GM23338 (cell line): ENCODE measurements around the gene PKNOX2. TPM values are rescaled to one million over a fixed set of nuclear protein-coding genes. Genes with fewer than 3 reads are reported as not detected.

Source experiments
- ATAC-seq: fragments of 200-7000 bp; cut with Tn5 transposase; 3 replicates; pipeline ENCODE4 v1.9.1; 2020
- DNase-seq: peaks from one replicate; pipeline ENCODE4 v3.0.0-alpha.2; 2015; ENCODE audit warnings: low spot score
- H2AFZ ChIP-seq: fragments of 200-600 bp; sonication (generic); 2 replicates; pipeline ENCODE4 v1.8.0; 2016; ENCODE audit warnings: antibody characterized with exemption, mild to moderate bottlenecking, moderate library complexity
- H3F3A ChIP-seq: fragments of 200-600 bp; sonication (generic); replicated peaks from 2 replicates; pipeline ENCODE4 v1.8.0; 2017; ENCODE audit warnings: antibody characterized with exemption, mixed run types, low read depth
- H3K27ac ChIP-seq: fragments of 200-600 bp; sonication (generic); 2 replicates; pipeline ENCODE4 v1.6.1; 2016; ENCODE audit warnings: low read depth
- H3K27me3 ChIP-seq: fragments of 200-600 bp; sonication (generic); 2 replicates; pipeline ENCODE4 v1.8.0; 2016; ENCODE audit warnings: mild to moderate bottlenecking, mixed run types, moderate library complexity; ENCODE audit not compliant: insufficient read depth
- H3K36me3 ChIP-seq: fragments of 200-600 bp; sonication (generic); 2 replicates; pipeline ENCODE4 v1.8.0; 2016; ENCODE audit warnings: mild to moderate bottlenecking; ENCODE audit not compliant: insufficient read depth
- H3K4me1 ChIP-seq: fragments of 200-600 bp; sonication (generic); 2 replicates; pipeline ENCODE4 v1.8.0; 2016; ENCODE audit warnings: mild to moderate bottlenecking, moderate library complexity; ENCODE audit not compliant: insufficient read depth
- H3K4me2 ChIP-seq: fragments of 200-600 bp; sonication (generic); 2 replicates; pipeline ENCODE4 v1.7.1; 2017; ENCODE audit warnings: mixed run types
- H3K4me3 ChIP-seq: fragments of 200-600 bp; sonication (generic); 2 replicates; pipeline ENCODE4 v1.6.1; 2016; ENCODE audit warnings: mixed run types
- H3K79me2 ChIP-seq: fragments of 200-600 bp; sonication (generic); replicated peaks from 2 replicates; pipeline ENCODE4 v1.8.0; 2017; ENCODE audit warnings: mild to moderate bottlenecking; ENCODE audit not compliant: insufficient read depth
- H3K9me2 ChIP-seq: fragments of 200-600 bp; sonication (generic); 2 replicates; pipeline ENCODE4 v1.8.0; 2017; ENCODE audit not compliant: insufficient read depth
- H4K20me1 ChIP-seq: fragments of 200-600 bp; sonication (generic); replicated peaks from 2 replicates; pipeline ENCODE4 v1.8.0; 2017; ENCODE audit warnings: mild to moderate bottlenecking; ENCODE audit not compliant: insufficient read depth
- H3K27ac Mint-ChIP-seq: 2 replicates; pipeline ENCODE4 v1.8.0; 2020; ENCODE audit warnings: inconsistent platforms, mild to moderate bottlenecking, moderate library complexity, mixed read lengths
- H3K27me3 Mint-ChIP-seq: 3 replicates; pipeline ENCODE4 v1.8.0; 2022; ENCODE audit warnings: low read depth, mild to moderate bottlenecking, moderate library complexity, mixed read lengths, inconsistent platforms; ENCODE audit not compliant: insufficient read depth, poor library complexity
- H3K36me3 Mint-ChIP-seq: 3 replicates; pipeline ENCODE4 v1.8.0; 2021; ENCODE audit warnings: low read depth, mild to moderate bottlenecking, inconsistent platforms, moderate library complexity, mixed read lengths
- H3K4me1 Mint-ChIP-seq: 3 replicates; pipeline ENCODE4 v1.8.0; 2020; ENCODE audit warnings: mild to moderate bottlenecking, inconsistent platforms, mixed read lengths
- H3K4me3 Mint-ChIP-seq: 3 replicates; pipeline ENCODE4 v1.8.0; 2021; ENCODE audit warnings: moderate library complexity, mild to moderate bottlenecking, inconsistent platforms, mixed read lengths
- H3K9me3 Mint-ChIP-seq: 3 replicates; pipeline ENCODE4 v1.8.0; 2020; ENCODE audit warnings: moderate library complexity, mild to moderate bottlenecking, inconsistent platforms, mixed read lengths
- CREB1 ChIP-seq: fragments of 250-450 bp; sonication (Bioruptor Pico); IDR thresholded peaks from 2 replicates; pipeline ENCODE4 v1.5.0; 2020; ENCODE audit warnings: low read depth, mild to moderate bottlenecking, moderate library complexity
- CTCF ChIP-seq, 2 experiments: fragments of 200-600 bp in 1 of 2; sonication (generic) in 1 of 2; conservative IDR thresholded peaks; 2 replicates each; pipeline versions ENCODE4 v1.5.1 to v1.6.1; 2016 to 2017; ENCODE audit warnings: antibody characterized with exemption in 2 of 2, low read depth in 2 of 2, mild to moderate bottlenecking in 2 of 2, moderate library complexity in 1 of 2
- ETS1 ChIP-seq: IDR thresholded peaks from 2 replicates; pipeline ENCODE4 v1.6.1; 2016; ENCODE audit warnings: antibody characterized with exemption
- EZH2 ChIP-seq: fragments of 200-600 bp; sonication (generic); IDR thresholded peaks from one replicate; pipeline ENCODE4 v1.8.0; 2017; ENCODE audit warnings: antibody characterized with exemption, mild to moderate bottlenecking, low read depth; ENCODE audit not compliant: unreplicated experiment
- EZH2phosphoT487 ChIP-seq: fragments of 200-600 bp; sonication (generic); IDR thresholded peaks from one replicate; pipeline ENCODE4 v1.8.1; 2018; ENCODE audit warnings: antibody characterized with exemption; ENCODE audit not compliant: unreplicated experiment
- JUNB ChIP-seq: IDR thresholded peaks from one replicate; pipeline ENCODE4 v1.6.1; 2016; ENCODE audit warnings: antibody characterized with exemption; ENCODE audit not compliant: unreplicated experiment
- NANOG ChIP-seq: IDR thresholded peaks from 2 replicates; pipeline ENCODE4 v1.6.1; 2016; ENCODE audit warnings: antibody characterized with exemption, borderline replicate concordance
- POLR2AphosphoS5 ChIP-seq: IDR thresholded peaks from 2 replicates; pipeline ENCODE4 v1.6.1; 2016; ENCODE audit warnings: antibody characterized with exemption, low read depth
- REST ChIP-seq: IDR thresholded peaks from one replicate; pipeline ENCODE4 v1.6.1; 2018; ENCODE audit warnings: antibody characterized with exemption; ENCODE audit not compliant: unreplicated experiment
- STAT1 ChIP-seq: IDR thresholded peaks from one replicate; pipeline ENCODE4 v1.6.1; 2016; ENCODE audit warnings: antibody characterized with exemption; ENCODE audit not compliant: unreplicated experiment
- ZNF114 ChIP-seq: fragments of 250-450 bp; sonication (Bioruptor Pico); IDR thresholded peaks from 2 replicates; pipeline ENCODE4 v1.5.0; 2020; ENCODE audit warnings: mild to moderate bottlenecking, moderate library complexity
- ZNF331 ChIP-seq: fragments of 250-450 bp; sonication (Bioruptor Pico); IDR thresholded peaks from 2 replicates; pipeline ENCODE4 v1.5.0; 2020; ENCODE audit warnings: low read depth, mild to moderate bottlenecking, moderate library complexity
- ZNF462 ChIP-seq: fragments of 250-450 bp; sonication (Bioruptor Pico); IDR thresholded peaks from 2 replicates; pipeline ENCODE4 v1.5.0; 2020; ENCODE audit warnings: mild to moderate bottlenecking, moderate library complexity
- polyA plus RNA-seq: library from polyadenylated mRNA; unstranded; fragments of >200 nt; fragmentation: Nextera tagmentation; extraction: Ambion mirVana; gene quantifications from 2 replicates; pipeline ENCODE4 v1.2.1, GENCODE V29; 2016
- total RNA-seq: library from RNA; depleted of rRNA; stranded (reverse); fragments of >200 nt; shearing (Covaris generic); gene quantifications from 2 replicates; pipeline ENCODE4 v1.2.3, GENCODE V29; 2014

PKNOX2 gene
- total and polyA plus RNA-seq, 2 experiments from 2014 or later, result 0.42 to 0.83 TPM

GRCh38 chr11:125210066-125210465 lies 45.5 kb downstream of the PKNOX2 start:
- no peak overlapping the region for H3K27ac Mint-ChIP-seq
- ATAC-seq, result peak; percentile 5; the same call in 1 of the 3 replicates

More at GRCh38 chr11:125210066-125210465, 45.5 kb downstream of the PKNOX2 start:
- no peak overlapping the region for H3K4me3 ChIP-seq
- Mint-ChIP-seq H3K36me3 (no peaks in the 10 kb centered on the region), H3K4me1 (peaks cover 31% of the 10 kb centered on the region), H3K4me3 (no peak overlapping the region), H3K9me3 (no peaks in the 10 kb centered on the region), H3K27me3 (peaks cover 16% of the 10 kb centered on the region)
- no peak overlapping the region for H3K4me2 ChIP-seq
- no peaks in the 10 kb centered on the region for H3K36me3 ChIP-seq
- TF ChIP-seq NANOG, result no peak
- TF ChIP-seq ZNF462 (CRISPR knock-in tag), result no peak
- TF ChIP-seq EZH2phosphoT487, result no peak
- TF ChIP-seq ZNF331 (CRISPR knock-in tag), result no peak
- TF ChIP-seq EZH2, result no peak
- no peak for TF ChIP-seq CREB1
- no peak for TF ChIP-seq REST
- TF ChIP-seq POLR2AphosphoS5, result no peak
- no peak for TF ChIP-seq ZNF114 (CRISPR knock-in tag)
- TF ChIP-seq CTCF (conservative IDR thresholded peaks at IDR 0.05; ENCODE audit: low read depth in 2 of 2), result no peak
- no peak for TF ChIP-seq JUNB
- TF ChIP-seq STAT1, result no peak
- no peak for TF ChIP-seq ETS1
- no peaks in the 10 kb centered on the region for H3K79me2 ChIP-seq
- no peaks in the 10 kb centered on the region for H4K20me1 ChIP-seq
- H3F3A ChIP-seq, result no peaks in the 10 kb centered on the region
- peak; percentile 43 for DNase-seq
- no peak overlapping the region for H3K27ac ChIP-seq
- H3K27me3 ChIP-seq, result peaks cover 9% of the 10 kb centered on the region; the same call in 1 of the 2 replicates
- peaks cover 23% of the 10 kb centered on the region for H3K4me1 ChIP-seq
- H3K9me2 ChIP-seq, result 0 out of 2 replicates have a peak, but pooled peaks cover 7% of the 10 kb centered on the region
- no peak overlapping the region for H2AFZ ChIP-seq
